ENCODE results near the gene RHOT2.

The RHOT2 gene

GRCh38 chr16:714558-715476 is 46.9 kb downstream of the RHOT2 start, which contains the start of gene METRN:
TSS of gene METRN (plus strand) at chr16:715118. CDS start at chr16:715290, 172 bp downstream.
- peaks cover 48% of the 10 kb centered on the region for H3K4me1 ChIP-seq (ENCODE audit: control insufficient read depth, insufficient read depth, low read length)

GRCh38 chr16:715477-716199 is 47.7 kb downstream of the RHOT2 start:
- peaks cover 11 to 22% of the 10 kb centered on the region in 2 donors for H3K27me3 ChIP-seq (ENCODE audit: control insufficient read depth in 1 of 2, insufficient read depth in 2 of 2, low read length in 2 of 2)
- no peak overlapping the region for H3K27ac ChIP-seq (ENCODE audit: low read length)
- H3K4me3 ChIP-seq (ENCODE audit: low read length in 2 of 2), result peak overlapping the region; percentile 40 to 74
- H3K9me3 ChIP-seq (ENCODE audit: control insufficient read depth in 2 of 2, low read length in 2 of 2), result no peaks in the 10 kb centered on the region
- H3K36me3 ChIP-seq (ENCODE audit: control insufficient read depth in 2 of 2, insufficient read depth in 2 of 2, low read length in 2 of 2), result no peaks in the 10 kb centered on the region
- peak overlapping the region; percentile 38 to 47 for H3K9ac ChIP-seq (ENCODE audit: low read length in 2 of 2)
- peaks cover 51% of the 10 kb centered on the region for H3K4me1 ChIP-seq (ENCODE audit: control insufficient read depth, insufficient read depth, low read length)

More at GRCh38 chr16:714558-715476, 46.9 kb downstream of the RHOT2 start, which contains the start of gene METRN:
- Histone ChIP-seq H3K27ac (ENCODE audit: low read length) (no peak within 1 kb of the TSS), H3K9ac (ENCODE audit: low read length in 2 of 2) (peak within 1 kb of the TSS; percentile 38 to 47), H3K36me3 (ENCODE audit: control insufficient read depth in 2 of 2, insufficient read depth in 2 of 2, low read length in 2 of 2) (no peaks in the 10 kb centered on the region), H3K27me3 (ENCODE audit: control insufficient read depth in 1 of 2, insufficient read depth in 2 of 2, low read length in 2 of 2) (peaks cover 19 to 30% of the 10 kb centered on the region in 2 donors), H3K9me3 (ENCODE audit: control insufficient read depth in 2 of 2, low read length in 2 of 2) (no peaks in the 10 kb centered on the region), H3K4me3 (ENCODE audit: low read length in 2 of 2) (peak within 1 kb of the TSS; percentile 40 to 74)

- Histone ChIP-seq H3K9ac (ENCODE audit: low read length in 2 of 2) (peak overlapping the region; percentile 20 to 47), H3K27ac (ENCODE audit: low read length) (no peak overlapping the region), H3K9me3 (ENCODE audit: control insufficient read depth in 2 of 2, low read length in 2 of 2) (no peaks in the 10 kb centered on the region), H3K4me3 (ENCODE audit: low read length in 2 of 2) (peak overlapping the region; percentile 40 to 74), H3K27me3 (ENCODE audit: control insufficient read depth in 1 of 2, insufficient read depth in 2 of 2, low read length in 2 of 2) (peaks cover 6 to 16% of the 10 kb centered on the region in 2 donors), H3K4me1 (ENCODE audit: control insufficient read depth, insufficient read depth, low read length) (peaks cover 56% of the 10 kb centered on the region), H3K36me3 (ENCODE audit: control insufficient read depth in 2 of 2, insufficient read depth in 2 of 2, low read length in 2 of 2) (no peaks in the 10 kb centered on the region)
Observed at GRCh38 chr16:716200-716568, 48.3 kb downstream of the RHOT2 start.

GRCh38 chr16:716768-717325 is 48.9 kb downstream of the RHOT2 start:
- Histone ChIP-seq H3K4me1 (ENCODE audit: control insufficient read depth, insufficient read depth, low read length) (peaks cover 62% of the 10 kb centered on the region), H3K36me3 (ENCODE audit: control insufficient read depth in 2 of 2, insufficient read depth in 2 of 2, low read length in 2 of 2) (no peaks in the 10 kb centered on the region), H3K27ac (ENCODE audit: low read length) (no peak overlapping the region), H3K9me3 (ENCODE audit: control insufficient read depth in 2 of 2, low read length in 2 of 2) (no peaks in the 10 kb centered on the region), H3K4me3 (ENCODE audit: low read length in 2 of 2) (peak overlapping the region in 1 of 2 donors; percentile 74), H3K27me3 (ENCODE audit: control insufficient read depth in 1 of 2, insufficient read depth in 2 of 2, low read length in 2 of 2) (peaks cover 2 to 12% of the 10 kb centered on the region in 2 donors), H3K9ac (ENCODE audit: low read length in 2 of 2) (no peak overlapping the region)

- Histone ChIP-seq H3K4me3 (ENCODE audit: low read length in 2 of 2) (no peak overlapping the region), H3K27me3 (ENCODE audit: control insufficient read depth in 1 of 2, insufficient read depth in 2 of 2, low read length in 2 of 2) (peaks cover 2 to 12% of the 10 kb centered on the region in 2 donors), H3K9ac (ENCODE audit: low read length in 2 of 2) (no peak overlapping the region), H3K4me1 (ENCODE audit: control insufficient read depth, insufficient read depth, low read length) (peaks cover 67% of the 10 kb centered on the region), H3K36me3 (ENCODE audit: control insufficient read depth in 2 of 2, insufficient read depth in 2 of 2, low read length in 2 of 2) (no peaks in the 10 kb centered on the region), H3K27ac (ENCODE audit: low read length) (no peak overlapping the region), H3K9me3 (ENCODE audit: control insufficient read depth in 2 of 2, low read length in 2 of 2) (no peaks in the 10 kb centered on the region)
Observed at GRCh38 chr16:717450-718245, 49.7 kb downstream of the RHOT2 start.

- Histone ChIP-seq H3K27ac (ENCODE audit: low read length) (no peak overlapping the region), H3K36me3 (ENCODE audit: control insufficient read depth in 2 of 2, insufficient read depth in 2 of 2, low read length in 2 of 2) (no peaks in the 10 kb centered on the region), H3K9me3 (ENCODE audit: control insufficient read depth in 2 of 2, low read length in 2 of 2) (no peaks in the 10 kb centered on the region), H3K9ac (ENCODE audit: low read length in 2 of 2) (no peak overlapping the region), H3K4me1 (ENCODE audit: control insufficient read depth, insufficient read depth, low read length) (peaks cover 67% of the 10 kb centered on the region), H3K4me3 (ENCODE audit: low read length in 2 of 2) (no peak overlapping the region), H3K27me3 (ENCODE audit: control insufficient read depth in 1 of 2, insufficient read depth in 2 of 2, low read length in 2 of 2) (peaks cover 2 to 12% of the 10 kb centered on the region in 2 donors)
Observed at GRCh38 chr16:718389-718788, 50.5 kb downstream of the RHOT2 start.

- Histone ChIP-seq H3K36me3 (ENCODE audit: control insufficient read depth in 2 of 2, insufficient read depth in 2 of 2, low read length in 2 of 2) (no peaks in the 10 kb centered on the region), H3K9ac (ENCODE audit: low read length in 2 of 2) (no peak overlapping the region), H3K4me3 (ENCODE audit: low read length in 2 of 2) (no peak overlapping the region), H3K27me3 (ENCODE audit: control insufficient read depth in 1 of 2, insufficient read depth in 2 of 2, low read length in 2 of 2) (peaks cover 2 to 12% of the 10 kb centered on the region in 2 donors), H3K4me1 (ENCODE audit: control insufficient read depth, insufficient read depth, low read length) (peaks cover 67% of the 10 kb centered on the region), H3K27ac (ENCODE audit: low read length) (no peak overlapping the region), H3K9me3 (ENCODE audit: control insufficient read depth in 2 of 2, low read length in 2 of 2) (no peaks in the 10 kb centered on the region)
Observed at GRCh38 chr16:718922-719321, 51.0 kb downstream of the RHOT2 start.

GRCh38 chr16:719815-720446 is 52.0 kb downstream of the RHOT2 start:
- Histone ChIP-seq H3K4me1 (ENCODE audit: control insufficient read depth, insufficient read depth, low read length) (peaks cover 59% of the 10 kb centered on the region), H3K27ac (ENCODE audit: low read length) (peak overlapping the region; percentile 82), H3K4me3 (ENCODE audit: low read length in 2 of 2) (peak overlapping the region; percentile 75 to 84), H3K36me3 (ENCODE audit: control insufficient read depth in 2 of 2, insufficient read depth in 2 of 2, low read length in 2 of 2) (no peaks in the 10 kb centered on the region), H3K9me3 (ENCODE audit: control insufficient read depth in 2 of 2, low read length in 2 of 2) (no peaks in the 10 kb centered on the region), H3K9ac (ENCODE audit: low read length in 2 of 2) (peak overlapping the region; percentile 72 to 73), H3K27me3 (ENCODE audit: control insufficient read depth in 1 of 2, insufficient read depth in 2 of 2, low read length in 2 of 2) (peaks cover 2 to 13% of the 10 kb centered on the region in 2 donors)

GRCh38 chr16:720447-720989 is 52.6 kb downstream of the RHOT2 start:
- H3K36me3 ChIP-seq (ENCODE audit: control insufficient read depth in 2 of 2, insufficient read depth in 2 of 2, low read length in 2 of 2), result no peaks in the 10 kb centered on the region
- peak overlapping the region; percentile 75 to 84 for H3K4me3 ChIP-seq (ENCODE audit: low read length in 2 of 2)
- peaks cover 54% of the 10 kb centered on the region for H3K4me1 ChIP-seq (ENCODE audit: control insufficient read depth, insufficient read depth, low read length)
- H3K27ac ChIP-seq (ENCODE audit: low read length), result peak overlapping the region; percentile 82
- peak overlapping the region; percentile 72 to 73 for H3K9ac ChIP-seq (ENCODE audit: low read length in 2 of 2)
- H3K9me3 ChIP-seq (ENCODE audit: control insufficient read depth in 2 of 2, low read length in 2 of 2), result no peaks in the 10 kb centered on the region
- H3K27me3 ChIP-seq (ENCODE audit: control insufficient read depth in 1 of 2, insufficient read depth in 2 of 2, low read length in 2 of 2), result peaks cover 3 to 18% of the 10 kb centered on the region in 2 donors
